C4-2B (cell line): ENCODE data around the gene MEA1.

Source experiments
- CTCF ChIP-seq: fragments of 450-650 bp; conservative IDR thresholded peaks from 2 replicates; pipeline ENCODE4 v1.5.1; 2017; ENCODE audit warnings: mild to moderate bottlenecking
- ZFX ChIP-seq: fragments of 450-650 bp; IDR thresholded peaks from 2 replicates; pipeline ENCODE4 v1.6.1; 2017

GRCh38 chr6:42974919-42975505, 38.7 kb downstream of the MEA1 start:
- no peak for TF ChIP-seq CTCF
- no peak for TF ChIP-seq ZFX
